ENCODE data around the gene NCCRP1. TPM values are rescaled to one million over a fixed set of nuclear protein-coding genes. Genes with fewer than 3 reads are reported as not detected.

Gene NCCRP1
- total RNA-seq, 2 experiments from 2014 or later, result not detected

DNA sequence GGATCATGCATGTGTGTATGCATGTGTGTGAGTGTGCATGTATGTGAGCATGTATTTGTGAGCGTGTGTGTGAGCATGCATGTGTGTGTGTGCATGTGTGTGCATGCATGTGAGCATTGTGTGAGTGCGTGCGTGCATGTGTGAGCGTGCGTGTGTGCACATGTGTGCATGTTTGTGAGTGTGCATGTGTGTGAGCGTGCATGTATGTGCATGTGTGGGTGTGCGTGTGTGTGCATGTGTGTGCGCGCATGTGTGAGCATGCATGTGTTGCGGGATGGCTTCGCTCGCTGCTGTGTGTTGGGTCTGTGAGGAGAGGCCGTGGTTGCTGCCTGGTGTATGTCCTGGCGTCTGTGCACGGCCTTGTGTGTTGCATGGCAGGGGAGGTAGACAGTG, 38.8 kb upstream of the NCCRP1 start:
- ATAC-seq (ENCODE audit: poor library complexity) (no peak), DNase-seq (no peak)
- Histone ChIP-seq H3K27ac (ENCODE audit: low read depth in 1 of 2, low read length in 2 of 2) (no peak overlapping the region), H3K36me3 (ENCODE audit: insufficient read depth, low read length) (peaks cover 2% of the 10 kb centered on the region), H3K27me3 (ENCODE audit: control insufficient read depth in 1 of 2, insufficient read depth in 2 of 2, low read length in 2 of 2) (no peaks in the 10 kb centered on the region), H3K4me3 (ENCODE audit: low read length) (no peak overlapping the region), H3K4me1 (ENCODE audit: insufficient read depth, low read length) (peaks cover 7% of the 10 kb centered on the region), H3K9me3 (ENCODE audit: control insufficient read depth in 1 of 2, insufficient read depth in 1 of 2, low read length in 2 of 2) (no peaks in the 10 kb centered on the region)
- ChIA-PET CTCF (no interaction called here), POLR2A (no interaction called here)
- TF ChIP-seq, protein P1, sequence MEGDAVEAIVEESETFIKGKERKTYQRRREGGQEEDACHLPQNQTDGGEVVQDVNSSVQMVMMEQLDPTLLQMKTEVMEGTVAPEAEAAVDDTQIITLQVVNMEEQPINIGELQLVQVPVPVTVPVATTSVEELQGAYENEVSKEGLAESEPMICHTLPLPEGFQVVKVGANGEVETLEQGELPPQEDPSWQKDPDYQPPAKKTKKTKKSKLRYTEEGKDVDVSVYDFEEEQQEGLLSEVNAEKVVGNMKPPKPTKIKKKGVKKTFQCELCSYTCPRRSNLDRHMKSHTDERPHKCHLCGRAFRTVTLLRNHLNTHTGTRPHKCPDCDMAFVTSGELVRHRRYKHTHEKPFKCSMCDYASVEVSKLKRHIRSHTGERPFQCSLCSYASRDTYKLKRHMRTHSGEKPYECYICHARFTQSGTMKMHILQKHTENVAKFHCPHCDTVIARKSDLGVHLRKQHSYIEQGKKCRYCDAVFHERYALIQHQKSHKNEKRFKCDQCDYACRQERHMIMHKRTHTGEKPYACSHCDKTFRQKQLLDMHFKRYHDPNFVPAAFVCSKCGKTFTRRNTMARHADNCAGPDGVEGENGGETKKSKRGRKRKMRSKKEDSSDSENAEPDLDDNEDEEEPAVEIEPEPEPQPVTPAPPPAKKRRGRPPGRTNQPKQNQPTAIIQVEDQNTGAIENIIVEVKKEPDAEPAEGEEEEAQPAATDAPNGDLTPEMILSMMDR (IDR thresholded peaks at IDR 0.05), result no peak
- no peaks in the 10 kb centered on the region for H3K27me3 Mint-ChIP-seq
- no peaks in the 10 kb centered on the region for H3K9me3 Mint-ChIP-seq
- H3K4me3 Mint-ChIP-seq, result no peak overlapping the region
- H3K27ac Mint-ChIP-seq, result no peak overlapping the region
- intact Hi-C loops (cut with DNase I, micrococcal nuclease), result no loop called here
- peaks cover 40% of the 10 kb centered on the region for H3K4me1 Mint-ChIP-seq (ENCODE audit: low read depth)
- no peaks in the 10 kb centered on the region for H3K36me3 Mint-ChIP-seq (ENCODE audit: low read depth)

DNA sequence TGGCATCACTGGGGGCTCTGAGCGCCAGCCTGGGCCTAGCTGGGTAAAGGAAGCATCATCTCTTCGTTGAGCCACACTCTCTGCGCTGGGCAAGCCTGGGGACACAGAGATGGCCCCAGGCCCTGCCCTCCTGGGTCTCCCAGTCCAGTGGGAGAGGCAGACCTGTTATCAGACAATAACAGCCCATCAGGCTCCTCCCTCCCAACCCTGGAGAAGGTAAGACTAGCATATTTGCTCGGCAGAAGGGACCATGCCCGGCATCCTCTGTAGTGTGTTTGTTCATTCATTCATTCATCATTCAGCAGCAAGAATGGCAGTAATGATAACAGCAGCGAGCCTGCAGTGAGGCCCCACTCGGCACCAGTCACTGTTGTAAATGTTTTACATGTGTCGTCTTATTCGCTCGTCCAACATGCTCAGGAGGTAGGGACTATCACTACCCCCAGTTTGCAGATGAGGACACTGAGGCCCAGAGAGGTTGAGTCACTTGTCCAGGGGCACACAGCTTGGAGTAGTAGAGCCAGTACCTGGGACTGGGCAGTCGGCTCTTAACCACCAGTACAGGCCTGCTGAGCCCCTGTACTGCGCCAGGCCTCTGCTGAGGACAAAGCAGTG, 38.0 kb upstream of the NCCRP1 start:
- no peak for ATAC-seq (ENCODE audit: poor library complexity)
- TF ChIP-seq, protein P1 (IDR thresholded peaks at IDR 0.05), result no peak
- no peak for DNase-seq
- CTCF ChIA-PET, result no interaction called here
- H3K9me3 ChIP-seq (ENCODE audit: control insufficient read depth in 1 of 2, insufficient read depth in 1 of 2, low read length in 2 of 2), result no peaks in the 10 kb centered on the region
- POLR2A ChIA-PET, result no interaction called here
- Mint-ChIP-seq H3K9me3 (no peaks in the 10 kb centered on the region), H3K4me3 (no peak overlapping the region), H3K4me1 (ENCODE audit: low read depth) (peaks cover 39% of the 10 kb centered on the region), H3K27ac (no peak overlapping the region), H3K27me3 (no peaks in the 10 kb centered on the region), H3K36me3 (ENCODE audit: low read depth) (no peaks in the 10 kb centered on the region)
- H3K36me3 ChIP-seq (ENCODE audit: insufficient read depth, low read length), result peaks cover 2% of the 10 kb centered on the region
- H3K4me1 ChIP-seq (ENCODE audit: insufficient read depth, low read length), result peaks cover 7% of the 10 kb centered on the region
- no peak overlapping the region for H3K27ac ChIP-seq (ENCODE audit: low read depth in 1 of 2, low read length in 2 of 2)
- no peak overlapping the region for H3K4me3 ChIP-seq (ENCODE audit: low read length)
- no peaks in the 10 kb centered on the region for H3K27me3 ChIP-seq (ENCODE audit: control insufficient read depth in 1 of 2, insufficient read depth in 2 of 2, low read length in 2 of 2)
- intact Hi-C loops (cut with DNase I, micrococcal nuclease), result no loop called here

DNA sequence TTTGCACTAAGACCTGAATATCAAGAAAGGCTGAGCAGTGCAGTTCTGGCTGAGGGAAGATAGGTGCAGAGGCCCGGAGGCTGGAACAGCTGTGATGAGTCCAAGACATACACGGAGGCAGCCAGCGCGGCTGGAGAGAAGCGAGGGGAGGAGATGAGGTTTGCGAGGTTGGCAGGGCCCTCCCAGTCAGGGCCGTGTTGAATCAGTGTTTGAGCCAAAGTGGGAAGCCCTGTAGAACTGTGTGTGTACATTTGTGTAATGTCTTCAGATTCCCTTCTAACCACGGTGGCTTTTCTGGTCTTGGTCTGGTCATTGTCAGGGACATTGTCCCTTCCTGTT, 36.3 kb upstream of the NCCRP1 start:
- intact Hi-C loops (cut with DNase I, micrococcal nuclease), result no loop called here
- Mint-ChIP-seq H3K27ac (no peak overlapping the region), H3K4me1 (ENCODE audit: low read depth) (peaks cover 30% of the 10 kb centered on the region), H3K4me3 (no peak overlapping the region), H3K36me3 (ENCODE audit: low read depth) (no peaks in the 10 kb centered on the region), H3K27me3 (no peaks in the 10 kb centered on the region), H3K9me3 (no peaks in the 10 kb centered on the region)
- Histone ChIP-seq H3K4me1 (ENCODE audit: insufficient read depth, low read length) (peaks cover 7% of the 10 kb centered on the region), H3K27me3 (ENCODE audit: control insufficient read depth in 1 of 2, insufficient read depth in 2 of 2, low read length in 2 of 2) (no peaks in the 10 kb centered on the region), H3K4me3 (ENCODE audit: low read length) (no peak overlapping the region), H3K27ac (ENCODE audit: low read depth in 1 of 2, low read length in 2 of 2) (no peak overlapping the region), H3K9me3 (ENCODE audit: control insufficient read depth in 1 of 2, insufficient read depth in 1 of 2, low read length in 2 of 2) (no peaks in the 10 kb centered on the region), H3K36me3 (ENCODE audit: insufficient read depth, low read length) (peaks cover 2% of the 10 kb centered on the region)
- TF ChIP-seq, protein P1 (IDR thresholded peaks at IDR 0.05), result no peak
- ChIA-PET POLR2A (no interaction called here), CTCF (no interaction called here)
- ATAC-seq (ENCODE audit: poor library complexity) (no peak), DNase-seq (no peak)

Data from CD4-positive, alpha-beta T cell (primary cell).